ENCODE data around the gene ZC2HC1C. TPM values are rescaled to one million over a fixed set of nuclear protein-coding genes. Genes with fewer than 3 reads are reported as not detected.

ZC2HC1C gene
- total and polyA plus RNA-seq, 9 of the 15 experiments (the other 6 are each of a cell fraction or from before 2014, with no cell fraction given): 6.3 to 9.2 (median 7.7) TPM

DNA sequence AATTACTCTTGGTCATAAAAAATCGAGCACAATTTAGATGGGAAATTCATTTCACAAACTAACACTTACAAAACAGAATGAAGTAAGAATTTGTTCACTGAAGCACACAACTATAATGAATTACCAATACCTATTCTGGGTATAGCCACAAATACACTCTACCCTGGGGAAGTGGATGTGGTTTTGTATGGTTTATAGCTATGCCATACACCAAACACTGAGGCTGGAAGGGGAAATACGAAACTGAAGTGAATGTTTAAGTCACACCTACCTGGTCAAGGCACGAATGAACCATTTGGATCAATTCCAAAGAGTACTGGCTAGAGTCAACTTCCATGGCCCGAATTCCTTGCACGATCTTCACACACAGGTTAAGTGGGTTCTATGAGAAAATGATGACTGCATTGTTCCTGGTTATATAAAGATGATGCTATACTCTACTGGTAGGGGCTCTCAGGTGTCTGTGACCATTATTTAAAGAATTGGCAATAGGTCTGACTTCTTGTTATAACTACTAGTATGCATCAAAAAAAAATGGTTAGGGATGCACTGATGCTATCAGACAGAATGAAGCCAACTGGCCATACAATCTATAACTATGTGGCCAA lies 44.6 kb downstream of the ZC2HC1C start (continued):
- no peak for TF ChIP-seq NFE2L1 (tag; IDR thresholded peaks at IDR 0.05; ENCODE audit: borderline replicate concordance, low read depth)
- no peak for TF ChIP-seq HDGF (IDR thresholded peaks at IDR 0.05)
- TF ChIP-seq TRIM24 (IDR thresholded peaks at IDR 0.05): no peak
- no peak for TF ChIP-seq MIER1 (IDR thresholded peaks at IDR 0.05; ENCODE audit: low read depth)

DNA sequence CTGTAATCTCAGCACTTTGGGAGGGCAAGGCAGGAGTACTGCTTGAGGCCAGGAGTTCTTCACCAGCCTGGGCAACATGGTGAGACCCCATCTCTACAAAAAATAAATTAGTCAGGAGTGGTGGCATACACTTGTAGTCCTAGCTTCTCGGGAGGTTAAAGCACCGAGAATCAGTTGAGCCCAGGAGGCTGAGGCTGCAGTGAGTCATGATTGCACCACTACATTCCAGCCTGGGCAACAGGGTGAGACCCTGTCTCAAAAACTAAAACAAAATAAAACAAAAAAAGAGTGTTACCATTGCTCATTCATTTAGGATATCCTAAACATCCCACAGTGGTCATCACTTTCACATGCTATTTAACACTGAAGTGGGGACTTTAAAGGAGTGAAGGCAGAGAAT lies 49.6 kb downstream of the ZC2HC1C start:
- ATAC-seq: no peak
- Histone ChIP-seq H3K27ac (ENCODE audit: extremely low read depth, low read depth, low read length) (no peak overlapping the region), H3K79me2 (ENCODE audit: control insufficient read depth, insufficient read depth, low read length) (no peaks in the 10 kb centered on the region), H2AFZ (ENCODE audit: low read depth, low read length) (no peak overlapping the region), H3K27me3 (ENCODE audit: control insufficient read depth in 2 of 2, insufficient read depth in 2 of 2, low read length in 2 of 2) (no peaks in the 10 kb centered on the region), H3K9me1 (ENCODE audit: control insufficient read depth, insufficient read depth, low read length) (no peaks in the 10 kb centered on the region), H3K9ac (ENCODE audit: insufficient read depth in 1 of 2, low read depth in 2 of 2, low read length in 2 of 2) (no peak overlapping the region), H4K20me1 (replicated peaks; ENCODE audit: control insufficient read depth, insufficient read depth, low read length) (no peaks in the 10 kb centered on the region), H3K36me3 (ENCODE audit: control insufficient read depth, insufficient read depth, low read length) (peaks cover 27% of the 10 kb centered on the region; the same call in 2 of the 3 replicates), H3K4me3 (no peak overlapping the region), H3K4me1 (replicated peaks in 1 of 2; ENCODE audit: control insufficient read depth in 2 of 2, insufficient read depth in 2 of 2, low read length in 2 of 2) (peaks cover 0 to 5% of the 10 kb centered on the region in 2 experiments; a peak in 2 of 5 replicates), H3K4me2 (ENCODE audit: insufficient read depth, low read length) (no peak overlapping the region), H3K9me3 (replicated peaks; ENCODE audit: control insufficient read depth, insufficient read depth, low read depth, low read length) (no peaks in the 10 kb centered on the region)
- in situ Hi-C loops (cut with MboI) (no loop called here), intact Hi-C loops (cut with micrococcal nuclease) (no loop called here)
- ChIA-PET POLR2A (no interaction called here), CTCF (ENCODE audit: low intra/inter-chr PET ratio) (no interaction called here)
- DNase-seq (ENCODE audit: extremely low read depth in 1 of 4, low spot score in 3 of 4): no peak
- no TSS peak for BruUV-seq (replicated peaks)
- FAIRE-seq: no peak
- 96% methylated on average over 2 of the region's 2 CpGs for WGBS (ENCODE audit: insufficient coverage, low coverage, missing lambda C conversion rate)
- TF ChIP-seq HNRNPK (IDR thresholded peaks at IDR 0.05; ENCODE audit: low read depth, low read length, poor library complexity, severe bottlenecking) (no peak), NELFE (IDR thresholded peaks at IDR 0.05; ENCODE audit: insufficient read depth, insufficient read length) (no peak), HSF4 (CRISPR knock-in tag; IDR thresholded peaks at IDR 0.05; ENCODE audit: borderline replicate concordance) (no peak), ZNF274 (IDR thresholded peaks at IDR 0.05; ENCODE audit: borderline replicate concordance, low read depth, low read length) (no peak), STAT5B (CRISPR knock-in tag; IDR thresholded peaks at IDR 0.05) (no peak), ETV6 (IDR thresholded peaks at IDR 0.05; ENCODE audit: borderline replicate concordance in 1 of 2, low read depth in 2 of 2, low read length in 1 of 2) (no peak), ETV6 (CRISPR knock-in tag; IDR thresholded peaks at IDR 0.05; ENCODE audit: borderline replicate concordance) (no peak), CXXC5 (CRISPR knock-in tag; IDR thresholded peaks at IDR 0.05) (no peak), L3MBTL2 (IDR thresholded peaks at IDR 0.05) (no peak), BRF2 (IDR thresholded peaks at IDR 0.05; ENCODE audit: borderline replicate concordance, insufficient read depth, insufficient read length) (no peak), MAFF (IDR thresholded peaks at IDR 0.05; ENCODE audit: low read length) (no peak), PTRF (tag; IDR thresholded peaks at IDR 0.05) (no peak), ZNF384 (IDR thresholded peaks at IDR 0.05; ENCODE audit: low read depth, low read length) (no peak), FOXK1 (CRISPR knock-in tag; IDR thresholded peaks at IDR 0.05; ENCODE audit: borderline replicate concordance) (no peak), PYGO2 (tag; IDR thresholded peaks at IDR 0.05) (no peak), RHOXF2B (CRISPR knock-in tag; conservative IDR thresholded peaks at IDR 0.05) (no peak)

Measured in K562 (cell line).